Lower leg skin (tissue), 3 donors: ENCODE data around the gene EPHA1.

Experiments used
- POLR2A ChIP-seq, 2 donors: fragments of 450-650 bp; IDR thresholded peaks; one replicate each; pipeline ENCODE4 v1.6.1; 2016 to 2017; ENCODE audit warnings: antibody characterized with exemption in 2 of 2, mild to moderate bottlenecking in 1 of 2, moderate library complexity in 1 of 2
- TF ChIP-seq, protein P1 (sequence below), 3 donors: fragments of 450-650 bp; IDR thresholded peaks; one replicate each; pipeline ENCODE4 v1.5.1; 2016; ENCODE audit warnings: antibody characterized with exemption in 3 of 3, mild to moderate bottlenecking in 3 of 3, moderate library complexity in 2 of 3

DNA sequence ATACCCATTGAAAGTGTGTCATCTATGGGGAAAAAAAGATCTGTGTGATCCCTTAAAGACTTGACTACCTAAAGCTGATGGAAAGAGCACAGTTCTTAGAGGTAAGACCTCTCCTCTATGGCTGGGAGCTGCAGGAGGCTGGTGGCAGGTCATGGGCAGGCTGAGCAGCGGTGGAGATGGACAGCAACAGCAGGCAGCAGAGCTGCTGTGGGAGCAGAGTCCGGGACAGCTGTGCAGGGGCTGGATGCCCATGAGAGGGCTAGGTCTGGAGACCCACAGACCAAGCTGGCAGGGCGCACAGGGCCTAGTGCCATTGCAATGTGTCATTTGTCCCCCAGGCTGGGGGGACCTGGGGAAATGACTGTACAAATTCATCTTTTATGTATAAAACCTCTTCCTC, 13.4 kb upstream of the EPHA1 start:
- TF ChIP-seq, protein P1, sequence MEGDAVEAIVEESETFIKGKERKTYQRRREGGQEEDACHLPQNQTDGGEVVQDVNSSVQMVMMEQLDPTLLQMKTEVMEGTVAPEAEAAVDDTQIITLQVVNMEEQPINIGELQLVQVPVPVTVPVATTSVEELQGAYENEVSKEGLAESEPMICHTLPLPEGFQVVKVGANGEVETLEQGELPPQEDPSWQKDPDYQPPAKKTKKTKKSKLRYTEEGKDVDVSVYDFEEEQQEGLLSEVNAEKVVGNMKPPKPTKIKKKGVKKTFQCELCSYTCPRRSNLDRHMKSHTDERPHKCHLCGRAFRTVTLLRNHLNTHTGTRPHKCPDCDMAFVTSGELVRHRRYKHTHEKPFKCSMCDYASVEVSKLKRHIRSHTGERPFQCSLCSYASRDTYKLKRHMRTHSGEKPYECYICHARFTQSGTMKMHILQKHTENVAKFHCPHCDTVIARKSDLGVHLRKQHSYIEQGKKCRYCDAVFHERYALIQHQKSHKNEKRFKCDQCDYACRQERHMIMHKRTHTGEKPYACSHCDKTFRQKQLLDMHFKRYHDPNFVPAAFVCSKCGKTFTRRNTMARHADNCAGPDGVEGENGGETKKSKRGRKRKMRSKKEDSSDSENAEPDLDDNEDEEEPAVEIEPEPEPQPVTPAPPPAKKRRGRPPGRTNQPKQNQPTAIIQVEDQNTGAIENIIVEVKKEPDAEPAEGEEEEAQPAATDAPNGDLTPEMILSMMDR (IDR thresholded peaks at IDR 0.05), result no peak
- no peak for TF ChIP-seq POLR2A (IDR thresholded peaks at IDR 0.05)
